ENCODE measurements around the gene XPR1.

XPR1 gene

DNA sequence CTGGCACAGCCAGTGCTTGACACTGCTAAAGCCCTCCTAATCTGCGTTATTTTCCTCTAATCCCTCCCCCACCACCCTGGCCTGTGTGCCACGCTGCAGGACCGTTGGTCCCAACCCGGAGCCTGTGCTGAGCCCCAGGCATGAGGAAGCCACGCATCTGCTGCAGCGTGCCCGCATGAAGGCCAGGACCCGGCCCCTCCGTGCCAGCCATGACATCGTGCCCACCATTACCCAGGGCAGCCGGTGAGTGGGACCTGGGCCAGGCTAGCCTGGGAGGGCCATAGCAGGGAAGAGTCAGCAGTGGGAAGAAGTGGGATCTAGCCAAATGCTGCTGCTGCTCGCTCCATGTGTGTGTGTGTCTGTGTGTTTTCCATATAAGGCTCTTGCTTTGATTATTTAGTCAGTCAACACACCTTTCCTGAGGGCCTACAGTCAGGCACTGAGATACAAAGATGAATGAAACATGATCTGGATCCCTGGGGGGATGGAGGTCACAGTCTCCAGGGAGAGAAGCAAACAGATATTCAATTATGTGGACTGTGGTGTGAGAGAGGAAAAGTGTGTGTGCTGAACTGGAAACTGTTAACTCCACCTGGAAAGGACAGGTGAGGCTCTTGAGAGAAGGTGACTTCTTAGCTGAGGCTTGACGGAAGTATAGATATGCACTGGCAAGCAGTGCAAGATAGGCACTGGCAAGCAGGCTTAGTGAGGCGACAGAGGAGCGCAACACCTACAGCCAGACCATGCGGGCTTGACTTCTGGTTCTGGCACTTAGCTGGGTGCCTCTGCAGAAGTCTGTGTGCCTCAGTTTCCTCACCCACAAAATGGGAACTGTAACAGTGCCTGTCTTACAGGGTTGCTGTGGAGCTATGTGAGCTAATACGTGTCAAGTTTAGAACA is 296.8 kb downstream of the XPR1 start:
- Histone ChIP-seq H3K4me3 (ENCODE audit: low read depth, low read length) (no peak overlapping the region), H3K9me3 (ENCODE audit: control insufficient read depth, low read length) (no peaks in the 10 kb centered on the region), H3K27ac (no peak overlapping the region), H3K9ac (no peak overlapping the region), H3K27me3 (ENCODE audit: control insufficient read depth, insufficient read depth, low read length) (no peaks in the 10 kb centered on the region), H2AFZ (no peak overlapping the region), H3K4me2 (ENCODE audit: low read length) (no peak overlapping the region), H3K79me2 (no peaks in the 10 kb centered on the region), H3K4me1 (peaks cover 15% of the 10 kb centered on the region), H3K36me3 (ENCODE audit: control insufficient read depth, insufficient read depth, low read length) (no peaks in the 10 kb centered on the region)
- TF ChIP-seq, protein P1, sequence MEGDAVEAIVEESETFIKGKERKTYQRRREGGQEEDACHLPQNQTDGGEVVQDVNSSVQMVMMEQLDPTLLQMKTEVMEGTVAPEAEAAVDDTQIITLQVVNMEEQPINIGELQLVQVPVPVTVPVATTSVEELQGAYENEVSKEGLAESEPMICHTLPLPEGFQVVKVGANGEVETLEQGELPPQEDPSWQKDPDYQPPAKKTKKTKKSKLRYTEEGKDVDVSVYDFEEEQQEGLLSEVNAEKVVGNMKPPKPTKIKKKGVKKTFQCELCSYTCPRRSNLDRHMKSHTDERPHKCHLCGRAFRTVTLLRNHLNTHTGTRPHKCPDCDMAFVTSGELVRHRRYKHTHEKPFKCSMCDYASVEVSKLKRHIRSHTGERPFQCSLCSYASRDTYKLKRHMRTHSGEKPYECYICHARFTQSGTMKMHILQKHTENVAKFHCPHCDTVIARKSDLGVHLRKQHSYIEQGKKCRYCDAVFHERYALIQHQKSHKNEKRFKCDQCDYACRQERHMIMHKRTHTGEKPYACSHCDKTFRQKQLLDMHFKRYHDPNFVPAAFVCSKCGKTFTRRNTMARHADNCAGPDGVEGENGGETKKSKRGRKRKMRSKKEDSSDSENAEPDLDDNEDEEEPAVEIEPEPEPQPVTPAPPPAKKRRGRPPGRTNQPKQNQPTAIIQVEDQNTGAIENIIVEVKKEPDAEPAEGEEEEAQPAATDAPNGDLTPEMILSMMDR (IDR thresholded peaks at IDR 0.05) = no peak

- H3K9me3 ChIP-seq (ENCODE audit: control insufficient read depth, low read length) = no peaks in the 10 kb centered on the region
- H2AFZ ChIP-seq = no peak overlapping the region
- peaks cover 15% of the 10 kb centered on the region for H3K4me1 ChIP-seq
- H3K27me3 ChIP-seq (ENCODE audit: control insufficient read depth, insufficient read depth, low read length) = no peaks in the 10 kb centered on the region
- no peak overlapping the region for H3K27ac ChIP-seq
- no peak overlapping the region for H3K4me2 ChIP-seq (ENCODE audit: low read length)
- H3K79me2 ChIP-seq = no peaks in the 10 kb centered on the region
- no peak overlapping the region for H3K9ac ChIP-seq
- TF ChIP-seq, protein P1 (IDR thresholded peaks at IDR 0.05) = no peak
- H3K4me3 ChIP-seq (ENCODE audit: low read depth, low read length) = no peak overlapping the region
- H3K36me3 ChIP-seq (ENCODE audit: control insufficient read depth, insufficient read depth, low read length) = no peaks in the 10 kb centered on the region
These were observed 297.6 kb downstream of the XPR1 start for GRCh38 chr1:180929389-180929788.

DNA sequence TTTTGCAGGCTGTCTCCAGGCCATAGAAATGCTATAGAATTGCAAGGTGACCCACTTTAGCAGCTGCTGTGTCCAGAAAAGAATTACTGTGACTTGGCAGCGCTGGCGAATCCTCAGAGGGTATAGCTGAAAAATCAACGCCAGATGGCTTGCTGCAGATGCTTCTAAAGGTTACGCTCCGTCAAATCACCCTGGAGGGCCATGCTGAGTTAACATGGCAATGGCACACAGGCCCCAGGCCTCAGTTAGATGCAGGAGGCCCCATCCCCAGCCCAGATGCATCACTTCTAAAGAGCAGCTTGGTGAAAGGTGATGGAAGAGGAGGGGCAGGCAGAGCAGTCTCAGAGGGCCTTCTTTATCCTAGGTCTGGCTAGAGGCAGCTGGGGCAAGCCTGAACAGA is 298.9 kb downstream of the XPR1 start:
- H3K4me3 ChIP-seq (ENCODE audit: low read depth, low read length) = no peak overlapping the region
- no peak overlapping the region for H3K4me2 ChIP-seq (ENCODE audit: low read length)
- H3K27me3 ChIP-seq (ENCODE audit: control insufficient read depth, insufficient read depth, low read length) = no peaks in the 10 kb centered on the region
- H3K4me1 ChIP-seq = peaks cover 15% of the 10 kb centered on the region
- H2AFZ ChIP-seq = no peak overlapping the region
- H3K36me3 ChIP-seq (ENCODE audit: control insufficient read depth, insufficient read depth, low read length) = no peaks in the 10 kb centered on the region
- no peaks in the 10 kb centered on the region for H3K79me2 ChIP-seq
- H3K9me3 ChIP-seq (ENCODE audit: control insufficient read depth, low read length) = no peaks in the 10 kb centered on the region
- H3K27ac ChIP-seq = no peak overlapping the region
- TF ChIP-seq, protein P1 (IDR thresholded peaks at IDR 0.05) = no peak
- H3K9ac ChIP-seq = no peak overlapping the region

- H3K4me2 ChIP-seq (ENCODE audit: low read length) = no peak overlapping the region
- H3K4me1 ChIP-seq = peaks cover 8% of the 10 kb centered on the region
- no peaks in the 10 kb centered on the region for H3K36me3 ChIP-seq (ENCODE audit: control insufficient read depth, insufficient read depth, low read length)
- H3K9me3 ChIP-seq (ENCODE audit: control insufficient read depth, low read length) = no peaks in the 10 kb centered on the region
- no peak overlapping the region for H3K4me3 ChIP-seq (ENCODE audit: low read depth, low read length)
- H3K27ac ChIP-seq = no peak overlapping the region
- no peaks in the 10 kb centered on the region for H3K79me2 ChIP-seq
- no peak overlapping the region for H2AFZ ChIP-seq
- H3K27me3 ChIP-seq (ENCODE audit: control insufficient read depth, insufficient read depth, low read length) = no peaks in the 10 kb centered on the region
- TF ChIP-seq, protein P1 (IDR thresholded peaks at IDR 0.05) = no peak
- no peak overlapping the region for H3K9ac ChIP-seq
These were observed 299.7 kb downstream of the XPR1 start for GRCh38 chr1:180931529-180931928.

- H3K4me3 ChIP-seq (ENCODE audit: low read depth, low read length) = no peak overlapping the region
- no peaks in the 10 kb centered on the region for H3K36me3 ChIP-seq (ENCODE audit: control insufficient read depth, insufficient read depth, low read length)
- H3K79me2 ChIP-seq = no peaks in the 10 kb centered on the region
- no peak overlapping the region for H2AFZ ChIP-seq
- no peak overlapping the region for H3K4me2 ChIP-seq (ENCODE audit: low read length)
- H3K27ac ChIP-seq = no peak overlapping the region
- H3K4me1 ChIP-seq = peaks cover 3% of the 10 kb centered on the region
- no peaks in the 10 kb centered on the region for H3K27me3 ChIP-seq (ENCODE audit: control insufficient read depth, insufficient read depth, low read length)
- H3K9ac ChIP-seq = no peak overlapping the region
- H3K9me3 ChIP-seq (ENCODE audit: control insufficient read depth, low read length) = no peaks in the 10 kb centered on the region
- TF ChIP-seq, protein P1 (IDR thresholded peaks at IDR 0.05) = no peak
These were observed 300.6 kb downstream of the XPR1 start for GRCh38 chr1:180932378-180932777.
